Activated T-cell treated with anti-CD3 and anti-CD28 coated beads, Interleukin-2, amount 50 U/mL, for 1 hour (primary cell): Measurements from ENCODE around the gene PCBP3.
A peak's percentile ranks its signal among the peaks of the same experiment; 100 is the strongest.
"Not testable (repeated sequence)": the region's sequence is repeated elsewhere in the genome, so short reads cannot be mapped to it uniquely, and the experiment has no call there.

Experiments
- DNase-seq: peaks from one replicate; pipeline ENCODE4 v3.0.0-alpha.2; 2020

Gene PCBP3

GRCh38 chr21:45643021-45643980, at the start of gene PCBP3:
Gene PCBP3, plus strand, starts transcription at chr21:45643725. Its CDS starts 206,361 bp downstream, at chr21:45850086.
- peak; percentile 95 for DNase-seq

DNA sequence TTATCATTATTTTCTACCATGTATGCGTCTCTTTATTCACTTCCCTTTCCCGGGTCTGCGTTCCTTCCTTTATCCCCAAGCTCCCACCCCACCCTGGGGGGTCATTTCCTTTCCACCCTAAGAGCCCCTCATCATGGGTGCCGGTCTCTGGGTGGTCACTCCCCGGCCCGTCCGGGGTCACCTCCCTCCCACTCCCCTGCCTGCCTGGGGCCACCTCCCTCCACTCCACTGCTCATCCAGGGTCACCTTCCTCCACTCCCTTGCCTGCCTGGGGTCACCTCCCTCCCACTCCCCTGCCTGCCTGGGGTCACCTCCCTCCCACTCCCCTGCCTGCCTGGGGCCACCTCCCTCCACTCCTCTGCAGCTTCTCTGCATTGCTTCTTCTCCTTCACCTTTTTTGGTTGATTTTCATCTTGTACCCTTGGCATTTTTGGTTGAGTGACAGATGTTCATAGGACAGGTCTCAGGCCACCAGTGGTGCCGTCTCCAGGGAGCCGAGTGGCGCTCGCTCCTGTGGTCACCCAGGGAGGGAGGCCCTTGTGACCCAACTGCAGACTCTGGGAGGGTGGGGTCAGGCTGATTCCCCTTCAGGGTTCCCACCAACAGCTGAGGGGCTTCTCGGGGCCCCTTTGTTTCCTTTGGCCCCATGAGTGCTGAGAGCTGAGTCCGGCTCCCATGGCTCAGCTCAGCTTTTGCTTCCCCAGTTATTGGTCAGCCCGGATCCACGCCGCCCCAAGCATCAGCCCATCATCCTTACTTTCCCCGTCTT, 48.6 kb upstream of the PCBP3 start:
- peak; percentile 15 for DNase-seq

- peak; percentile 18 for DNase-seq
Observed at GRCh38 chr21:45595574-45596295, 47.8 kb upstream of the PCBP3 start.

- peak; percentile 87 for DNase-seq
Observed at GRCh38 chr21:45596704-45597318, 46.7 kb upstream of the PCBP3 start.

DNA sequence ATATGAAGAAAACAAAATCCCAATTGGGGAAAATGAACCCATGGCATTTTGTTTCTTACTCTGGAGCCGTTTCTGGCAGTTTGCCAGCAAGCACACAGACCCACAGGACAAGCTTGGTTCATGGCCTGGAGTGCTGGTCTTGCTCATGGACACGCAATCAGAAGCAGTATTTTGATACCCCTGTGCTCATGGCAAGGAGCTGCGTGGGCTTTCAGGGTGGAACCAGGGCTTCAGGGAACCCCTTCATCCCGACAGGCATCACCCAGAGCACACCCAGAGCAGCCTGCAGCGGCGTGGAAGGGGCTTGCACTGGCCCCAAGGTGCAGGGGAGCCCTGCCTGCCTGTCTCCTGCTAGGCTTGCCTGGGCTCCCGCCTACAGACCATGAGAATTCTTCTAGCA, 45.4 kb upstream of the PCBP3 start:
- peak; percentile 16 for DNase-seq

GRCh38 chr21:45598666-45599065, 44.9 kb upstream of the PCBP3 start:
- DNase-seq: peak; percentile 13

DNA sequence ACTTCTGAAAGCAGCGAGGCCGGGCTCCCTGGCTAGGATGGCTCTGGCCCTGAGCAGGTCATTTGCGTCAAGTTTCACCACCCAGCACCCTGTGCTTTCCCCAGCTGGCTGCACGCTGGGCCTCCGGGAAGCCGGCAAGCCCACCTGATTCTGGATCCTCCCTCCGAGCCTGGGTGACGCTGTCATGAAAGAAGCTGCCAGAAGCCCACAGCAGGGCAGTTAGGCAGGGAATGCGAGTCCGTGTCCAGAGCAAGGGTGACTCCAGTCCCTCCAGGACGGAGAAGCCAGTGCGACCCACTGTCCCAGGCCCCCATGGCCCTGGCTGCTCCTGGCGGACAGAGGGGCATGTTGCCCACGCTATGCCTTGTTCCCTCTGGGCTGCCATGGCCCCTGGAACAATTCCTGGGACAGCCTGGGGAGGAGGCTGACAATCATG, 44.4 kb upstream of the PCBP3 start:
- DNase-seq: peak; percentile 10

DNA sequence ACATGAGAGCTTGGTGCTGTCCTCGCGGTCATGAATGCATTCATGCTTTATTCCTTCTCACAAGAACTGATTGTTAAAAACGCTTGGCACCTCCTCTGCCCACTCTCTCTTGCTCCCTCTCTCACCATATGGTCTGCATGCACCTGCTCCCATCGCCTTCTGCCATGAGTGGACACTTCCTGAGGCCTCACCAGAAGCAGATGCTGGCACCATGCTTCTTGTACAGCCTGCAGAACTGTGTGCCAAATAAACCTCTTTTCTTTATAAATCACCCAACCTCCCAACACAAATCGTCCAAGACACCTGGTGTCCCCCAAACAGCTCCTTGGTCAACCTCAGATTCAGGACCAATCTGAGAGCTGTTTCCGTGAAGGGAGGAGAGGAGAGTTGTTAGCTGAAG, 43.3 kb upstream of the PCBP3 start:
- DNase-seq: peak; percentile 8

DNA sequence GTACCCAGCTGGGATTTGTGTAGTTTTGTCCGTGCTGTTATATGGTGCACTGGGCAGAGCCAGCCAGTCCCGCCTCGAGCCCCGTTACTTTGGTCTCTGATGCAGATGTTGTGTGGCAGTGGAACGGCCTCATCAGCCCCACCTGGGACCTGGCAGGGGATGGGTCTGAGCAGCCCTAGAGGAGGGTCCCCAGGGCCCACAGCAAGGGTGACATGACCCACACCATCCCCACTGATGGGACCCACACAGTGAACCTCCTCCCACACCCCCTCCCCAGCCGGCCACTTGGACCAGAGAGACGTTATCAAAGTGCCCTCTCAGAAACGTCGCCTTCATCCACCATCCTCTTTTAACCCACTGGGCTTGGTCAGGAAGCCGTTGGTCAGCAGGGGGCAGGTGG, 42.0 kb upstream of the PCBP3 start:
- DNase-seq: peak; percentile 8

GRCh38 chr21:45602106-45602505, 41.4 kb upstream of the PCBP3 start:
- DNase-seq: no peak

DNA sequence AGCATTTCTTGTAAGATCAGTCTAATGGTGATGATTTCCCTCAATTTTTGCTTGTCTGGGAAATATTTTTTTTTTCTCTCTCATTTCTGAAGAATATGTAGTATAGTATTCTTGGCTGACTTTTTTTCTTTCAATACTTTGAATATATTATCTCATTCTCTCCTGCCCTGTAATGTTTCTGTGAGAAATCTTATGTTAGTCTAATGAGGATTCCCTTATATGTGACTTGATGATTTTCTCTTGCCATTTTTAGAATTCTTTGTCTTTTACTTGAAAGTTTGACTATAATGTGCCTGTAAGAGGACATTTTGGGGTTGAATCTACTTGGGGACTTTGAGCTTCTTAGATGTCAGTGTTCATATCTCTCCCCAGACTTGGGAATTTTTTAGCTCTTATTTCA, 40.0 kb upstream of the PCBP3 start:
- DNase-seq: no peak

DNA sequence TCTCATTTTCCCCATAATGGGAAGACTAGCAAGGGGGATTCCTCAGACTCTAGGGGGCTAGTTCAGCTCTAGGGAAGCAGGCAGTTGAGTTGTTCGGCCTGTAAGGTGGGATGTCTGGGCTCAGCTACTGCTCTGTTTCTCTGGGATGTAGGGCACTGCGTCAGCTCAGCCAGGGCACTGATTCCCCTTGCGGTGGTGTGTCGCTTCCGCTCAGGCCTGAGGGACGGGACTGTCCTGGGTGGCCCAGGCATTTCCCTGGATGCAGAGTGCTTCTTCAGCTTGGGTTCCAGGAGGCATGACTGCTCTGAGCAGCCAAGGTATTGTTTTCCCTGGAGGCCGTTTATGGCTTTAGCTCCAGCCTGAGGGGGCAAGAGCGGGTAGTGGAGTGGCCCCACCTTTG, 38.8 kb upstream of the PCBP3 start:
- DNase-seq: not testable (repeated sequence)

GRCh38 chr21:45607021-45607908, 36.3 kb upstream of the PCBP3 start:
- DNase-seq: peak; percentile 57

GRCh38 chr21:45607909-45608295, 35.6 kb upstream of the PCBP3 start:
- peak; percentile 17 for DNase-seq

DNA sequence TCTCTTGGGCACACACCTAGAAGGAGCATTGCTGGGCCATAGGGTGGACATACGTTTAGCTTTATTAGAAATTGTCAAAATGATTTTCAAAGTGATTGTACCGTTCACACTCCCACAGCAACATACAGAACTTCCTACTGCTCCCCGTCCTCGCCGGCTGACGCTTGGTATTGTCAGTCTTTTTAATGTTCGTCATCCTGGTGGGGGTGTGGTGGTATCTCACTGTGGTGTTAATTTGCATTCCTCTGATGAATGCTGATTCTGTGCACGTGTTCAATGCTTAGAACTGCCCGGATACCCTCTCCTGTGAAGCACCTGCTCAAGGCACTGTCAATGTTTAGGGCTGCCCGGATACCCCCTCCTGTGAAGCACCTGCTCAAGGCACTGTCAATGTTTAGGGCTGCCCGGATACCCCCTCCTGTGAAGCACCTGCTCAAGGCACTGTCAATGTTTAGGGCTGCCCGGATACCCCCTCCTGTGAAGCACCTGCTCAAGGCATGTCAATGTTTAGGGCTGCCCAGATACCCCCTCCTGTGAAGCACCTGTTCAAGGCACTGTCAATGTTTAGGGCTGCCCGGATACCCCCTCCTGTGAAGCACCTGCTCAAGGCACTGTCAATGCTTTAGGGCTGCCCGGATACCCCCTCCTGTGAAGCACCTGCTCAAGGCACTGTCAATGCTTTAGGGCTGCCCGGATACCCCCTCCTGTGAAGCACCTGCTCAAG, 34.6 kb upstream of the PCBP3 start:
- DNase-seq: peak; percentile 35

- DNase-seq: peak; percentile 24
Observed at GRCh38 chr21:45609616-45610015, 33.9 kb upstream of the PCBP3 start.

DNA sequence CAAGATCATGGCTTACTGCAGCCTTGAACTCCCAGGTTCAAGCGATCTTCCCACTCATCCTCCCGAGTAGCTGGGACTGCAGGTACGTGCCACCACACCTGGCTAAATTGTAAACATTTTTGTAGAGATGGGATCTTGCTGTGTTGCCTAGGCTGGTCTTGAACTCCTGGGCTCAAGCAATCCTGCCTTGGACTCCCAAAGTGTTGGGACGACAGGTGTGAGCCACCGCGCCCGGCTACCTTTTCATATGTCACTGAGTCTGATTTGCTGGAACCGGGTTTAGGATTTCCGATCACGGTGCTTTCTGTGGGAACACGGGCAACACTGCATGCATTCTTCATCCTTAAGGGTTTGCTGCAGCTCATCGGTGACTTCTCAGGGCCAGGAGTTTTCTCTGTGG, 32.2 kb upstream of the PCBP3 start:
- DNase-seq: peak; percentile 14

GRCh38 chr21:45611939-45612664, 31.4 kb upstream of the PCBP3 start:
- DNase-seq: peak; percentile 15

GRCh38 chr21:45612665-45613019, 30.9 kb upstream of the PCBP3 start:
- DNase-seq: peak; percentile 15

- peak; percentile 17 for DNase-seq
Observed at GRCh38 chr21:45613396-45613795, 30.1 kb upstream of the PCBP3 start.
